EH (cell line): Measurements from ENCODE around the gene PPP1R13B.
A peak's percentile ranks its signal among the peaks of the same experiment; 100 is the strongest.
"Not testable (repeated sequence)": the region's sequence is repeated elsewhere in the genome, so short reads cannot be mapped to it uniquely, and the experiment has no call there.

ENCODE experiments used
- DNase-seq: peaks from one replicate; pipeline ENCODE4 v3.0.0-alpha.2; 2015; ENCODE audit warnings: low read depth

PPP1R13B gene

GRCh38 chr14:103697603-103698379 lies 149.6 kb downstream of the PPP1R13B start:
- DNase-seq: no peak

- DNase-seq: no peak
Observed at GRCh38 chr14:103697206-103697602, 150.2 kb downstream of the PPP1R13B start.

GRCh38 chr14:103696466-103697071 lies 150.8 kb downstream of the PPP1R13B start:
- DNase-seq: no peak

- DNase-seq: no peak
Observed at GRCh38 chr14:103696070-103696402, 151.3 kb downstream of the PPP1R13B start.

- no peak for DNase-seq
Observed at GRCh38 chr14:103695296-103696069, 151.9 kb downstream of the PPP1R13B start.

GRCh38 chr14:103694572-103695026 lies 152.8 kb downstream of the PPP1R13B start:
- no peak for DNase-seq

- DNase-seq: no peak
Observed at GRCh38 chr14:103693515-103693914, 153.9 kb downstream of the PPP1R13B start.

GRCh38 chr14:103692871-103693270 lies 154.5 kb downstream of the PPP1R13B start:
- no peak for DNase-seq

- no peak for DNase-seq
Observed at GRCh38 chr14:103692159-103692558, 155.2 kb downstream of the PPP1R13B start.

- DNase-seq: not testable (repeated sequence)
Observed at GRCh38 chr14:103691655-103692054, 155.7 kb downstream of the PPP1R13B start.

GRCh38 chr14:103690332-103690731 lies 157.0 kb downstream of the PPP1R13B start:
- DNase-seq: no peak

GRCh38 chr14:103688906-103689902 lies 158.2 kb downstream of the PPP1R13B start:
- peak; percentile 78 for DNase-seq

GRCh38 chr14:103688441-103688840 lies 158.9 kb downstream of the PPP1R13B start:
- peak; percentile 33 for DNase-seq

GRCh38 chr14:103687712-103688111 lies 159.7 kb downstream of the PPP1R13B start:
- no peak for DNase-seq

- DNase-seq: peak; percentile 62
Observed at GRCh38 chr14:103686831-103687485, 160.4 kb downstream of the PPP1R13B start.

GRCh38 chr14:103685276-103686211 lies 161.8 kb downstream of the PPP1R13B start:
- DNase-seq: no peak

- no peak for DNase-seq
Observed at GRCh38 chr14:103684871-103685270, 162.5 kb downstream of the PPP1R13B start.

GRCh38 chr14:103684471-103684870 lies 162.9 kb downstream of the PPP1R13B start:
- DNase-seq: no peak
